ENCODE results near the gene TRIO. TPM values are rescaled to one million over a fixed set of nuclear protein-coding genes. Genes with fewer than 3 reads are reported as not detected.

The TRIO gene
- total and polyA plus RNA-seq, 2 of the 8 experiments (the other 6 are each of a cell fraction or from before 2014, with no cell fraction given) = 35.1 to 69.1 TPM

- no peak for TF ChIP-seq RAD21 (IDR thresholded peaks at IDR 0.05 in 1 of 2, conservative IDR thresholded peaks at IDR 0.05 in 1 of 2; ENCODE audit: low read depth in 2 of 2, low read length in 2 of 2)
These were observed 108.6 kb downstream of the TRIO start (continued) for GRCh38 chr5:14251733-14252132.
